Mesodermal cell (in vitro differentiated cells): ENCODE results near the gene NPFFR1.

Experiments
- H3K27ac ChIP-seq: 2 replicates; pipeline ENCODE4 v1.7.0; 2013; ENCODE audit warnings: mild to moderate bottlenecking, low read depth, low read length, moderate library complexity; ENCODE audit not compliant: severe bottlenecking
- H3K36me3 ChIP-seq: 2 replicates; pipeline ENCODE4 v1.7.1; 2013; ENCODE audit warnings: mild to moderate bottlenecking, low read length, moderate library complexity; ENCODE audit not compliant: control insufficient read depth, insufficient read depth
- H3K4me1 ChIP-seq: one replicate; pipeline ENCODE4 v1.7.1; 2013; ENCODE audit warnings: mild to moderate bottlenecking, low read length; ENCODE audit not compliant: insufficient read depth, control insufficient read depth, poor library complexity, severe bottlenecking
- H3K4me3 ChIP-seq: 2 replicates; pipeline ENCODE4 v1.7.0; 2013; ENCODE audit warnings: low read length, control low read depth, mild to moderate bottlenecking; ENCODE audit not compliant: insufficient read depth, poor library complexity, severe bottlenecking; ENCODE audit errors: extremely low read depth
- H3K9me3 ChIP-seq: 2 replicates; pipeline ENCODE4 v1.7.1; 2013; ENCODE audit warnings: mild to moderate bottlenecking, low read length, moderate library complexity; ENCODE audit not compliant: control insufficient read depth
- WGBS, 2 experiments: methylation state at CpG; one replicate each; pipeline ENCODE4 v1.1.5; 2013; ENCODE audit warnings: missing lambda C conversion rate in 2 of 2; ENCODE audit not compliant: insufficient coverage in 2 of 2; 5-methylcytosine and 5-hydroxymethylcytosine counted together

NPFFR1 gene

DNA sequence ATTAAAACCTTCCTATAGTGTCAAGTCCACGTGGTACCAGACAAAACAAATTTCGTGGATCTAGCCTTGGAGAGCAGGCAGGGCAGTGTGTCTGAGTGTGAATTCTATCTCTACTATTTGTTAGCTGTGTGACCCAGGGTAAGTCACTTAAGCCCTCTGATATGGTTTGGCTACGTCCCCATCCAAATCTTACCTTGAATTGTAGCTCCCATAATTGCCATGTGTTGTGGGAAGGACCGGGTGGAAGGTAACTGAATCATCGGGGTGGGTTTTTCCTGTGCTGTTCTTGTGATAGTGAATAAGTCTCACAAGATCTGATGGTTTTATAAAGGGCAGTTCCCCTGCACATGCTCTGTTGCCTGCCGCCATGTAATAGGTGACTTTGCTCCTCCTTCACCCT lies 2.8 kb upstream of the NPFFR1 start:
- Histone ChIP-seq H3K9me3 (peaks cover 4% of the 10 kb centered on the region), H3K36me3 (no peaks in the 10 kb centered on the region), H3K4me1 (no peaks in the 10 kb centered on the region), H3K27ac (no peak overlapping the region), H3K4me3 (no peak overlapping the region)
- WGBS, 2 experiments, result 81 to 100% methylated on average over 2 to 3 of the region's 6 CpGs

DNA sequence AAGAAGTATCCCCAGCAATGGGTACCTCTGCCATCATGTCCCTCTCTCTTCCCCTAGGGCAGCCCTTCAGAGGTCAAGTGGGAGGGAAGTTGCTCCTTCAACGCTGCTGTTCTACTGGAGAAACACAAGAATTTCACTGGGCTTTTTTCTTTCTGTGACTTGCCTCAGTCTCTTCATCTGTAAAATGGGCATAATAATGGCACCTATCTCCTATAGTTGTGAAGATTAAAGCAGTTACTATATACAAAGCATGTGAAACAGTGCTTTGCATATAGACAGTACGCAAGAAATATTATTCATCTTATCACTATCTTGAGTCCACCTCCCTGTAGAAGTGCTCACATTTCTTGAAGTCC lies 1.6 kb upstream of the NPFFR1 start:
- Histone ChIP-seq H3K4me3 (no peak overlapping the region), H3K4me1 (no peaks in the 10 kb centered on the region), H3K36me3 (no peaks in the 10 kb centered on the region), H3K9me3 (peaks cover 4% of the 10 kb centered on the region), H3K27ac (no peak overlapping the region)
- WGBS, 2 experiments, result 78 to 93% methylated on average over 1 to 2 of the region's 2 CpGs

- no peak overlapping the region for H3K4me3 ChIP-seq
- WGBS, 2 experiments, result 0 to 100% methylated on average over 1 of the region's 4 CpGs
- no peaks in the 10 kb centered on the region for H3K4me1 ChIP-seq
- H3K9me3 ChIP-seq, result peaks cover 4% of the 10 kb centered on the region
- no peaks in the 10 kb centered on the region for H3K36me3 ChIP-seq
- no peak overlapping the region for H3K27ac ChIP-seq
Observed at GRCh38 chr10:70284542-70285475, 1.0 kb upstream of the NPFFR1 start.

DNA sequence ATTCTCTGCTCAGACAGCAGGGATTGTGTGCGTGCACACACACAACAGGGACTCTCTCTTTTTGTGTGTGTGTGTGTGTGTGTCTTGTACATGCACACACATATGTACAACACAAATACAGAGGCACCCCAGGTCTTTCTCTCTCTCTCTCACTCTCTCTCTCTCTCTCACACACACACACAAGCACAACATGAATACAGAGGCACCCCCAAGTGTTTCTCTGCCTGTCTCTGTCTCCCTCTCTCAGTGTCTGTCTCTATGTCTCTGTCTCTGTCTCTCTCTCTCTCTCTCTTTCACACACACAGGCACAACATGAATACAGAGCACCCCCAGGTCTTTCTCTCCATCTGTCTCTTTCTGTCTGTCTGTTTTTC lies 746 bp downstream of the NPFFR1 start:
- Histone ChIP-seq H3K4me1 (no peaks in the 10 kb centered on the region), H3K36me3 (no peaks in the 10 kb centered on the region), H3K9me3 (peaks cover 4% of the 10 kb centered on the region), H3K4me3 (no peak overlapping the region), H3K27ac (no peak overlapping the region)
- WGBS, 2 experiments, result no CpG with 5 or more reads among the region's 1 CpG

- Histone ChIP-seq H3K4me3 (no peak overlapping the region), H3K27ac (no peak overlapping the region)
- 83% methylated on average over 1 of the region's 1 CpG; no CpG with 5 or more reads in 1 of the 2 experiments for WGBS, 2 experiments
Observed at GRCh38 chr10:70281609-70282008, 2.2 kb downstream of the NPFFR1 start.

DNA sequence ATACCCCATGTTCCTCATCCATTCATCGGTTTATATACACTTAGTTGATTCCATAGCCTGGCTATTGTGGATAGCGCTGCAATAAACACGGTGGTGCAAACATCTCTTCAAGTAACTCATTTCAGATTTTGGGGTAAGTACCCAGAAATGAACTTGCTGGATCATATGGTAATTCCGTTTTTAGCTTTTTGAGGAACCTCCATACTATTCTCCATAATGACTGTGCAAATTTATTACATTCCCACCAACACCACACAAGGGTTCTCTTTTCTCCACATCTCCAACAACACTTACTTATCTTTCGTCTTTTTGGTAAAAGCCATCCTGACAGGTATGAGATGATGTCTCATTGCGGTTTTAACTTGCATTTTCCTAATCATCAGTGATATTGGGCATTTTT lies 3.7 kb downstream of the NPFFR1 start:
- 84 to 96% methylated on average over 4 to 6 of the region's 6 CpGs for WGBS, 2 experiments
- Histone ChIP-seq H3K4me3 (no peak overlapping the region), H3K27ac (no peak overlapping the region), H3K36me3 (no peaks in the 10 kb centered on the region), H3K9me3 (peaks cover 4% of the 10 kb centered on the region), H3K4me1 (no peaks in the 10 kb centered on the region)

More at GRCh38 chr10:70281609-70282008, 2.2 kb downstream of the NPFFR1 start:
- no peaks in the 10 kb centered on the region for H3K36me3 ChIP-seq
- H3K9me3 ChIP-seq, result peaks cover 4% of the 10 kb centered on the region
- no peaks in the 10 kb centered on the region for H3K4me1 ChIP-seq

DNA sequence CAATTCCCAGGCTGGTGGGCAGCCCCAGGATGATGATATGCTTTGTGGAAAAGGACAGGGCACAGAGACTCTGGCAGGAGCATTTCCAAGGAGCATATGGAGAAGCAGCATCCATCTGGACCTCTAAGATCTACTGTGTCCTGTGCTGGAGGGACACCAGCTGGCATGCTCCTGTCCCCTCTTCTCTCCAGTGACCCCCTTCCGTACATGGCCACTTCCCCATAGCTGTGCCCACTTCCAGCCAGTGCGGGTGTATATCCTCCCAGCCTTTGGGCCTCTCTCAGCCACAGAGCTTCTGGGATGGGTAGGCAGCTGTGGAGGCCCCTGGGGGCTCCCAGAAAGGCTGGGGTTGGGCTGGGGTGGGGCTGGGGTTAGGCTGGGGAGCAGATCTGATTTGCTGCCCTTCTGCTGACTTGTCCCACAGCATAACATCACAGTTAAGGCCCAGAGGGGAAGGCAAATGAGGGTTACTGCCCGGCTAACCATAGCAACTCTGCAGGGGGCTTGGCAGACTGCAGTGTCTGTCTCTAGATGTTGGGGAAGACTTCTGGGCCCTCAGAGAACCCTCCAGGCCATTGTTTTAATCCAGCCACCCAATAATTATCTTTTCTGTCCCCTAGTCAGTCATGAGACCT lies 6.3 kb downstream of the NPFFR1 start:
- no peaks in the 10 kb centered on the region for H3K36me3 ChIP-seq
- H3K4me1 ChIP-seq, result no peaks in the 10 kb centered on the region
- no peak overlapping the region for H3K27ac ChIP-seq
- H3K4me3 ChIP-seq, result no peak overlapping the region
- no peaks in the 10 kb centered on the region for H3K9me3 ChIP-seq
- WGBS, 2 experiments, result 60 to 100% methylated on average over 1 of the region's 3 CpGs

- Histone ChIP-seq H3K27ac (no peak overlapping the region), H3K4me3 (no peak overlapping the region), H3K36me3 (no peaks in the 10 kb centered on the region), H3K4me1 (no peaks in the 10 kb centered on the region), H3K9me3 (no peaks in the 10 kb centered on the region)
- WGBS, 2 experiments, result 83 to 85% methylated on average over 1 to 2 of the region's 2 CpGs
Observed at GRCh38 chr10:70274643-70275042, 9.2 kb downstream of the NPFFR1 start.

GRCh38 chr10:70272925-70273316 lies 10.9 kb downstream of the NPFFR1 start:
- WGBS, 2 experiments, result 75 to 86% methylated on average over 2 to 3 of the region's 4 CpGs
- H3K4me3 ChIP-seq, result no peak overlapping the region
- no peaks in the 10 kb centered on the region for H3K36me3 ChIP-seq
- no peak overlapping the region for H3K27ac ChIP-seq
- H3K4me1 ChIP-seq, result no peaks in the 10 kb centered on the region
- H3K9me3 ChIP-seq, result no peaks in the 10 kb centered on the region

DNA sequence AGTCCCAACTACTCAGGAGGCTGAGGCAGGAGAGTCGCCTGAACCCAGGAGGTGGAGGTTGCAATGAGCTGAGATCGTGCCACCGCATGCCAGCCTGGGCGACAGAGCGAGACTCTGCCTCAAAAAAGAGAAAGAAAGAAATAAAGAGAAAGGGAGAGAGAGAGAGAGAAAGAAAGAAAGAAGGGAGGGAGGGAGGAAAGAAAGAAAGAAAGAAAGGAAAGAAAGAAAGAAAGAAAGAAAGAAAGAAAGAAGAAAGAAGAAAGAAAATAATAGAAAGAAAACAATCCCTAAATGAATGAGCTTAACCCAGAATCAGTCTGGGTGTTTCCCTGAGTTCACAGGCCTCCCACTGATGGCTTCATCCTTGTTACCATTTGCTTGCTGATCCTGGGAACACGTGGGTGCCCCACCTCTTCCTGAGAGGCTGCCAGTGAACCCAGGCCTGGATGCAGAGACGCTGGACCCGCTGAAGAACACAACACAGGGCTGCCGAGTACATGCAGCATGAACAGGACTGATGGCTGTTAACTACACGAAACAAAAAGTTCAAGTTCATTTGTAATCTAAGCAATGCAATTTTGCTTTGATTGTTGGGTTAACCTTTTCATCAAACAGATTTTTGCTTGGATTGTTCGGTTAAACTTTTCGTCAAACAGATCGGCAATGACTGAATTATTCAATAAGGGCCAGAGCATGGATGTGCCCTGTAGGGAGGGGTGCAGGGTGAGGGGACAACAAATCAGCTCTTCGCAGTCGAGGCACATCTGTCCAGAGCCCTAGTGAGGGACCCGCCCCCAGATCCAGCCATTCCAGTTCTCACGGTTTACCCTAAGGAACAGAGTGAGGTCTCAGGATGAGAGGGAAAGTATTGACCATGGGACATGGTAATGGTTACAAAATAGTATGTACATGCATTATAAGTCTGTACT lies 11.5 kb downstream of the NPFFR1 start:
- Histone ChIP-seq H3K4me1 (peaks cover under 1% of the 10 kb centered on the region), H3K4me3 (no peak overlapping the region), H3K36me3 (no peaks in the 10 kb centered on the region), H3K9me3 (no peaks in the 10 kb centered on the region), H3K27ac (no peak overlapping the region)
- WGBS, 2 experiments, result 77 to 82% methylated on average over 10 to 13 of the region's 17 CpGs
